WTC11 (cell line): ENCODE results near the gene HGS. TPM values are rescaled to one million over a fixed set of nuclear protein-coding genes. Genes with fewer than 3 reads are reported as not detected.
A peak's percentile ranks its signal among the peaks of the same experiment; 100 is the strongest.

Source experiments
- AFF4 ChIP-seq: sonication (generic); formaldehyde crosslinking; IDR thresholded peaks from 2 replicates; pipeline ENCODE4 v1.8.1; 2023; ENCODE audit warnings: mild to moderate bottlenecking, missing genetic modification reagents, borderline replicate concordance
- CBFB ChIP-seq: sonication (generic); formaldehyde crosslinking; IDR thresholded peaks from 2 replicates; pipeline ENCODE4 v1.8.1; 2022; ENCODE audit warnings: mild to moderate bottlenecking, low read depth, missing genetic modification reagents
- CREB1 ChIP-seq: sonication (generic); formaldehyde crosslinking; IDR thresholded peaks from 2 replicates; pipeline ENCODE4 v1.8.0; 2023; ENCODE audit warnings: mild to moderate bottlenecking, missing genetic modification reagents
- CREM ChIP-seq: sonication (generic); formaldehyde crosslinking; IDR thresholded peaks from 2 replicates; pipeline ENCODE4 v1.8.1; 2022; ENCODE audit warnings: mild to moderate bottlenecking, missing genetic modification reagents, moderate library complexity
- E2F1 ChIP-seq: sonication (generic); formaldehyde crosslinking; IDR thresholded peaks from 2 replicates; pipeline ENCODE4 v1.8.0; 2022; ENCODE audit warnings: mild to moderate bottlenecking, missing genetic modification reagents
- ESRRA ChIP-seq: sonication (generic); formaldehyde crosslinking; IDR thresholded peaks from 2 replicates; pipeline ENCODE4 v1.8.1; 2022; ENCODE audit warnings: mild to moderate bottlenecking, missing genetic modification reagents, borderline replicate concordance
- FOXK1 ChIP-seq: sonication (generic); formaldehyde crosslinking; IDR thresholded peaks from 2 replicates; pipeline ENCODE4 v1.8.0; 2022; ENCODE audit warnings: mild to moderate bottlenecking, moderate library complexity, missing genetic modification reagents
- FOXP1 ChIP-seq: sonication (generic); formaldehyde crosslinking; IDR thresholded peaks from 2 replicates; pipeline ENCODE4 v1.8.0; 2022; ENCODE audit warnings: missing genetic modification reagents, mild to moderate bottlenecking, moderate library complexity, borderline replicate concordance
- GRHL2 ChIP-seq: fragments of 250-450 bp; sonication (Bioruptor Pico); IDR thresholded peaks from 2 replicates; pipeline ENCODE4 v1.8.0; 2022; ENCODE audit warnings: mild to moderate bottlenecking, moderate library complexity; ENCODE audit not compliant: insufficient replicate concordance, severe bottlenecking
- GTF2I ChIP-seq: fragments of 250-450 bp; sonication (Bioruptor Pico); conservative IDR thresholded peaks from 2 replicates; pipeline ENCODE4 v1.4.0; 2021; ENCODE audit warnings: mild to moderate bottlenecking
- MAX ChIP-seq: sonication (generic); formaldehyde crosslinking; IDR thresholded peaks from 2 replicates; pipeline ENCODE4 v1.8.0; 2022; ENCODE audit warnings: mild to moderate bottlenecking, missing genetic modification reagents
- NFYB ChIP-seq: sonication (generic); formaldehyde crosslinking; conservative IDR thresholded peaks from 2 replicates; pipeline ENCODE4 v1.8.0; 2022; ENCODE audit warnings: low read depth, missing genetic modification reagents
- RORB ChIP-seq: fragments of 250-450 bp; sonication (Bioruptor Pico); IDR thresholded peaks from 2 replicates; pipeline ENCODE4 v1.9.0; 2021; ENCODE audit warnings: mild to moderate bottlenecking
- SMAD3 ChIP-seq: sonication (generic); formaldehyde crosslinking; IDR thresholded peaks from 2 replicates; pipeline ENCODE4 v1.8.0; 2022; ENCODE audit warnings: missing genetic modification reagents, mild to moderate bottlenecking, borderline replicate concordance
- ZNF232 ChIP-seq: sonication (generic); formaldehyde crosslinking; IDR thresholded peaks from 2 replicates; pipeline ENCODE4 v1.8.0; 2022; ENCODE audit warnings: mild to moderate bottlenecking, missing genetic modification reagents
- total RNA-seq: library from RNA; stranded (reverse); gene quantifications from 3 replicates; pipeline ENCODE4 v1.2.3, GENCODE V29; 2021
- TF ChIP-seq, protein P1 (sequence below): fragments of 250-450 bp; sonication (Bioruptor Pico); IDR thresholded peaks from 2 replicates; pipeline ENCODE4 v1.9.0; 2021; ENCODE audit warnings: mild to moderate bottlenecking, borderline replicate concordance
- TF ChIP-seq, protein P2 (sequence below): fragments of 200-600 bp; IDR thresholded peaks from 2 replicates; pipeline ENCODE4 v1.8.0; 2022; ENCODE audit warnings: antibody characterized with exemption
- TF ChIP-seq, protein P3 (sequence below): sonication (generic); formaldehyde crosslinking; IDR thresholded peaks from 2 replicates; pipeline ENCODE4 v1.8.1; 2023; ENCODE audit warnings: mild to moderate bottlenecking, missing genetic modification reagents, moderate library complexity
- TF ChIP-seq, protein P4 (sequence below): sonication (generic); formaldehyde crosslinking; conservative IDR thresholded peaks from 2 replicates; pipeline ENCODE4 v1.8.1; 2022; ENCODE audit warnings: mild to moderate bottlenecking, missing genetic modification reagents
- TF ChIP-seq, protein P5 (sequence below): sonication (generic); formaldehyde crosslinking; IDR thresholded peaks from 2 replicates; pipeline ENCODE4 v1.8.0; 2023; ENCODE audit warnings: missing genetic modification reagents, mild to moderate bottlenecking, borderline replicate concordance

The HGS gene
- total RNA-seq, 1 experiment from 2014 or later = 113 TPM

DNA sequence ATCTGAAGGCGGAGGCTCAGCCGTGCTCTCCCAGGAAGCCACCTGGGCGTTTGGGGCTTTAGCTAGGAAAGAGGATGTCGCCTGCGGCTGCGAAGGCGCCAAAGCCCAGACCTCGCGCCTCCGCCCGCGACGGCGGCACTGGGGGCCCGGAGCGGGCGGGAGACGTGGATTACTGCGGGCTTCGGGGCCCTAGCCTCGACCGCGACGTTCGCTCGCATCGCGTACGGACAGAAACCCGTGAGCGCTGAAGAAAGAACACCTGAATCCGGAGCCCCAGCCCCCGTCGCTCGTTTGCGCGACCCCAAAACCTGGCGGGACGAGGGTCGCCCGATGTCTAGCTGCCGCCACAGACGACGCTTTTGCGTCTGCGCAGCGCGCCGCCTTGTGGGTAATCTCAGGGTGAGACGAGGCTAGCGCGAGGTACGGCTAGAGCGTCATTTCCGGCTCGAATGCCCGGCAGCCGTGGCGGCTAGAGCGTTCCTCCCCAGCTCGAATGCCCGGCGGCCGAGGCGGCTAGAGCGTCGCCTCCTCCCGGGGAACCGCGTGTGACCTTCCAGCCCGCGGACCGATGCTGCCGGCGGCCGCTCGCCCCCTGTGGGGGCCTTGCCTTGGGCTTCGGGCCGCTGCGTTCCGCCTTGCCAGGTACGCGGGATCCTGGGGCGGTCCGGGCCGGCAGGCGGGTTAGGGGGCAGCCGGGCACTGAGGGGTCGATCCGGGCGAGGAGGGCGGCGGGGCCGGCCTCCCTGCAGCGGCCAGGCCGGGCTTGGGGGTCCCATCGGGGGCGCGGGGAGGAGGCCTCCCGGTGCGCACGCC, 19.3 kb downstream of the HGS start, which contains the start of gene MRPL12 (continued):
- TF ChIP-seq, protein P1, sequence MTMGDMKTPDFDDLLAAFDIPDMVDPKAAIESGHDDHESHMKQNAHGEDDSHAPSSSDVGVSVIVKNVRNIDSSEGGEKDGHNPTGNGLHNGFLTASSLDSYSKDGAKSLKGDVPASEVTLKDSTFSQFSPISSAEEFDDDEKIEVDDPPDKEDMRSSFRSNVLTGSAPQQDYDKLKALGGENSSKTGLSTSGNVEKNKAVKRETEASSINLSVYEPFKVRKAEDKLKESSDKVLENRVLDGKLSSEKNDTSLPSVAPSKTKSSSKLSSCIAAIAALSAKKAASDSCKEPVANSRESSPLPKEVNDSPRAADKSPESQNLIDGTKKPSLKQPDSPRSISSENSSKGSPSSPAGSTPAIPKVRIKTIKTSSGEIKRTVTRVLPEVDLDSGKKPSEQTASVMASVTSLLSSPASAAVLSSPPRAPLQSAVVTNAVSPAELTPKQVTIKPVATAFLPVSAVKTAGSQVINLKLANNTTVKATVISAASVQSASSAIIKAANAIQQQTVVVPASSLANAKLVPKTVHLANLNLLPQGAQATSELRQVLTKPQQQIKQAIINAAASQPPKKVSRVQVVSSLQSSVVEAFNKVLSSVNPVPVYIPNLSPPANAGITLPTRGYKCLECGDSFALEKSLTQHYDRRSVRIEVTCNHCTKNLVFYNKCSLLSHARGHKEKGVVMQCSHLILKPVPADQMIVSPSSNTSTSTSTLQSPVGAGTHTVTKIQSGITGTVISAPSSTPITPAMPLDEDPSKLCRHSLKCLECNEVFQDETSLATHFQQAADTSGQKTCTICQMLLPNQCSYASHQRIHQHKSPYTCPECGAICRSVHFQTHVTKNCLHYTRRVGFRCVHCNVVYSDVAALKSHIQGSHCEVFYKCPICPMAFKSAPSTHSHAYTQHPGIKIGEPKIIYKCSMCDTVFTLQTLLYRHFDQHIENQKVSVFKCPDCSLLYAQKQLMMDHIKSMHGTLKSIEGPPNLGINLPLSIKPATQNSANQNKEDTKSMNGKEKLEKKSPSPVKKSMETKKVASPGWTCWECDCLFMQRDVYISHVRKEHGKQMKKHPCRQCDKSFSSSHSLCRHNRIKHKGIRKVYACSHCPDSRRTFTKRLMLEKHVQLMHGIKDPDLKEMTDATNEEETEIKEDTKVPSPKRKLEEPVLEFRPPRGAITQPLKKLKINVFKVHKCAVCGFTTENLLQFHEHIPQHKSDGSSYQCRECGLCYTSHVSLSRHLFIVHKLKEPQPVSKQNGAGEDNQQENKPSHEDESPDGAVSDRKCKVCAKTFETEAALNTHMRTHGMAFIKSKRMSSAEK (CRISPR knock-in tag) = no peak
- TF ChIP-seq ESRRA (CRISPR knock-in tag) = peak; percentile 82; the same call in 1 of the 2 replicates
- 0 out of 2 replicates have a peak, but pooled peaks have one; percentile 41 for TF ChIP-seq ZNF232 (CRISPR knock-in tag)
- TF ChIP-seq CBFB (CRISPR knock-in tag) = peak; percentile 84; the same call in 1 of the 2 replicates
- TF ChIP-seq, protein P2, sequence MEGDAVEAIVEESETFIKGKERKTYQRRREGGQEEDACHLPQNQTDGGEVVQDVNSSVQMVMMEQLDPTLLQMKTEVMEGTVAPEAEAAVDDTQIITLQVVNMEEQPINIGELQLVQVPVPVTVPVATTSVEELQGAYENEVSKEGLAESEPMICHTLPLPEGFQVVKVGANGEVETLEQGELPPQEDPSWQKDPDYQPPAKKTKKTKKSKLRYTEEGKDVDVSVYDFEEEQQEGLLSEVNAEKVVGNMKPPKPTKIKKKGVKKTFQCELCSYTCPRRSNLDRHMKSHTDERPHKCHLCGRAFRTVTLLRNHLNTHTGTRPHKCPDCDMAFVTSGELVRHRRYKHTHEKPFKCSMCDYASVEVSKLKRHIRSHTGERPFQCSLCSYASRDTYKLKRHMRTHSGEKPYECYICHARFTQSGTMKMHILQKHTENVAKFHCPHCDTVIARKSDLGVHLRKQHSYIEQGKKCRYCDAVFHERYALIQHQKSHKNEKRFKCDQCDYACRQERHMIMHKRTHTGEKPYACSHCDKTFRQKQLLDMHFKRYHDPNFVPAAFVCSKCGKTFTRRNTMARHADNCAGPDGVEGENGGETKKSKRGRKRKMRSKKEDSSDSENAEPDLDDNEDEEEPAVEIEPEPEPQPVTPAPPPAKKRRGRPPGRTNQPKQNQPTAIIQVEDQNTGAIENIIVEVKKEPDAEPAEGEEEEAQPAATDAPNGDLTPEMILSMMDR = peak; percentile 28; the same call in 1 of the 2 replicates
- TF ChIP-seq RORB (CRISPR knock-in tag) = no peak
- TF ChIP-seq, protein P3, sequence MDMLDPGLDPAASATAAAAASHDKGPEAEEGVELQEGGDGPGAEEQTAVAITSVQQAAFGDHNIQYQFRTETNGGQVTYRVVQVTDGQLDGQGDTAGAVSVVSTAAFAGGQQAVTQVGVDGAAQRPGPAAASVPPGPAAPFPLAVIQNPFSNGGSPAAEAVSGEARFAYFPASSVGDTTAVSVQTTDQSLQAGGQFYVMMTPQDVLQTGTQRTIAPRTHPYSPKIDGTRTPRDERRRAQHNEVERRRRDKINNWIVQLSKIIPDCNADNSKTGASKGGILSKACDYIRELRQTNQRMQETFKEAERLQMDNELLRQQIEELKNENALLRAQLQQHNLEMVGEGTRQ = peak; percentile 52; the same call in 1 of the 2 replicates
- TF ChIP-seq E2F1 (CRISPR knock-in tag) = no peak
- no peak for TF ChIP-seq GRHL2 (CRISPR knock-in tag)
- no peak for TF ChIP-seq GTF2I (CRISPR knock-in tag)
- TF ChIP-seq MAX (CRISPR knock-in tag) = peak; percentile 96
- no peak for TF ChIP-seq AFF4 (CRISPR knock-in tag)
- TF ChIP-seq FOXP1 (CRISPR knock-in tag) = peak; percentile 85
- no peak for TF ChIP-seq CREB1 (CRISPR knock-in tag)
- peak; percentile 33; the same call in 1 of the 2 replicates for TF ChIP-seq NFYB
- no peak for TF ChIP-seq SMAD3 (CRISPR knock-in tag)
- TF ChIP-seq, protein P4, sequence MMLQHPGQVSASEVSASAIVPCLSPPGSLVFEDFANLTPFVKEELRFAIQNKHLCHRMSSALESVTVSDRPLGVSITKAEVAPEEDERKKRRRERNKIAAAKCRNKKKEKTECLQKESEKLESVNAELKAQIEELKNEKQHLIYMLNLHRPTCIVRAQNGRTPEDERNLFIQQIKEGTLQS = no peak
- TF ChIP-seq, protein P5, sequence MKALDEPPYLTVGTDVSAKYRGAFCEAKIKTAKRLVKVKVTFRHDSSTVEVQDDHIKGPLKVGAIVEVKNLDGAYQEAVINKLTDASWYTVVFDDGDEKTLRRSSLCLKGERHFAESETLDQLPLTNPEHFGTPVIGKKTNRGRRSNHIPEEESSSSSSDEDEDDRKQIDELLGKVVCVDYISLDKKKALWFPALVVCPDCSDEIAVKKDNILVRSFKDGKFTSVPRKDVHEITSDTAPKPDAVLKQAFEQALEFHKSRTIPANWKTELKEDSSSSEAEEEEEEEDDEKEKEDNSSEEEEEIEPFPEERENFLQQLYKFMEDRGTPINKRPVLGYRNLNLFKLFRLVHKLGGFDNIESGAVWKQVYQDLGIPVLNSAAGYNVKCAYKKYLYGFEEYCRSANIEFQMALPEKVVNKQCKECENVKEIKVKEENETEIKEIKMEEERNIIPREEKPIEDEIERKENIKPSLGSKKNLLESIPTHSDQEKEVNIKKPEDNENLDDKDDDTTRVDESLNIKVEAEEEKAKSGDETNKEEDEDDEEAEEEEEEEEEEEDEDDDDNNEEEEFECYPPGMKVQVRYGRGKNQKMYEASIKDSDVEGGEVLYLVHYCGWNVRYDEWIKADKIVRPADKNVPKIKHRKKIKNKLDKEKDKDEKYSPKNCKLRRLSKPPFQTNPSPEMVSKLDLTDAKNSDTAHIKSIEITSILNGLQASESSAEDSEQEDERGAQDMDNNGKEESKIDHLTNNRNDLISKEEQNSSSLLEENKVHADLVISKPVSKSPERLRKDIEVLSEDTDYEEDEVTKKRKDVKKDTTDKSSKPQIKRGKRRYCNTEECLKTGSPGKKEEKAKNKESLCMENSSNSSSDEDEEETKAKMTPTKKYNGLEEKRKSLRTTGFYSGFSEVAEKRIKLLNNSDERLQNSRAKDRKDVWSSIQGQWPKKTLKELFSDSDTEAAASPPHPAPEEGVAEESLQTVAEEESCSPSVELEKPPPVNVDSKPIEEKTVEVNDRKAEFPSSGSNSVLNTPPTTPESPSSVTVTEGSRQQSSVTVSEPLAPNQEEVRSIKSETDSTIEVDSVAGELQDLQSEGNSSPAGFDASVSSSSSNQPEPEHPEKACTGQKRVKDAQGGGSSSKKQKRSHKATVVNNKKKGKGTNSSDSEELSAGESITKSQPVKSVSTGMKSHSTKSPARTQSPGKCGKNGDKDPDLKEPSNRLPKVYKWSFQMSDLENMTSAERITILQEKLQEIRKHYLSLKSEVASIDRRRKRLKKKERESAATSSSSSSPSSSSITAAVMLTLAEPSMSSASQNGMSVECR (CRISPR knock-in tag) = peak; percentile 63; the same call in 1 of the 2 replicates
- TF ChIP-seq CREM (CRISPR knock-in tag) = peak; percentile 94
- peak; percentile 96 for TF ChIP-seq FOXK1 (CRISPR knock-in tag)
